Left lung (tissue), 10 donors: ENCODE measurements around the gene TMEM131. TPM values are rescaled to one million over a fixed set of nuclear protein-coding genes. Genes with fewer than 3 reads are reported as not detected.

Experiments
- ATAC-seq: fragments of 200-7000 bp; cut with Tn5 transposase; one replicate; pipeline ENCODE4 v1.9.1; 2020; ENCODE audit warnings: moderate library complexity
- DNase-seq, 4 donors: peaks; one replicate each; pipeline ENCODE4 v3.0.0-alpha.2; 2013 to 2020
- H3K27ac ChIP-seq, 2 donors: fragments of 200-600 bp; sonication (generic) in 1 of 2; one replicate each; pipeline versions ENCODE4 v1.5.0 to v1.8.0; 2020 to 2021
- H3K27me3 ChIP-seq, 2 donors: fragments of 200-600 bp; sonication (generic) in 1 of 2; one replicate each; pipeline versions ENCODE4 v1.5.0 to v1.8.0; 2020 to 2021
- H3K36me3 ChIP-seq, 2 donors: fragments of 200-600 bp; sonication (generic) in 1 of 2; one replicate each; pipeline versions ENCODE4 v1.5.0 to v1.8.0; 2020 to 2021
- H3K4me1 ChIP-seq, 2 donors: fragments of 200-600 bp; one replicate each; pipeline ENCODE4 v1.8.0; 2021
- H3K4me3 ChIP-seq, 2 donors: fragments of 200-600 bp; sonication (generic) in 1 of 2; one replicate each; pipeline versions ENCODE4 v1.5.0 to v1.8.0; 2020 to 2021; ENCODE audit warnings: mild to moderate bottlenecking in 1 of 2
- H3K9me3 ChIP-seq, 2 donors: fragments of 200-600 bp; sonication (generic) in 1 of 2; one replicate each; pipeline versions ENCODE4 v1.5.0 to v1.8.0; 2020 to 2021
- intact Hi-C, 2 donors: fragments of 100-400 bp; cut with DNase I; formaldehyde crosslinking; loops; one replicate each; pipeline versions ENCODE4 v1.11.2 to v1.14.2; 2022
- polyA plus RNA-seq, 6 donors: library from polyadenylated mRNA; unstranded; fragments of 120-200 nt; gene quantifications; one replicate each; pipeline ENCODE4 v1.2.1, GENCODE V29; 2013; ENCODE audit not compliant: insufficient read length in 6 of 6
- total RNA-seq, 2 donors: library from RNA; stranded (reverse); fragmentation: NEBNext Ultra II Directional; extraction: Animal tissue kit (Norgen Biotek cat#: 25700); gene quantifications; one replicate each; pipeline ENCODE4 v1.2.1, GENCODE V29; 2021
- TF ChIP-seq, protein P1 (sequence below), 2 donors: fragments of 200-600 bp; sonication (generic) in 1 of 2; IDR thresholded peaks; one replicate each; pipeline versions ENCODE4 v1.5.0 to v1.8.0; 2021; ENCODE audit warnings: antibody characterized with exemption in 2 of 2
- donor health status: DM: no; HTN: yes; CAD: no.
- donor health status: DM: no; HTN: no; CAD: no.

Gene TMEM131
- total and polyA plus RNA-seq, 8 donors = 43.9 to 52.0 (median 47.8) TPM

DNA sequence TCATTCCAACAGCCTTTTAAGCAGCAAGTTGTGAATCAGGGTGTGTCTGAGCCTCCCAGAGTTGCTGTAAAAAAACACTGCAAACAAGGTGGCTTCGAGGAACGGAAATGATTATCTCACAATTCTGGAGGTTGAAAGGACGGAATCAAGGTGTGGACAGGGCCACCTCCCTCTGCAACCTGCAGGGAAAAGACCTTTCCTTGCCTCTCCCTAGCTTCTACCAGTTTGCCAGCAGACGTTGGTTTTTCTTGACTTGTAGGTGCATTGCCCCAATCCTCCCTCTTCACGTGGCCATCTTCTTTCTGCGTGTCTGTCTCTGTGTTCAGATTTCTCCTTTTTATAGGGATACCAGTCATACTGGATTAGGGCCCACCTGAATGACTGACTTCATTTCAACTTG is 24.8 kb upstream of the TMEM131 start:
- Histone ChIP-seq H3K9me3 (no peaks in the 10 kb centered on the region), H3K4me1 (no peaks in the 10 kb centered on the region), H3K36me3 (no peaks in the 10 kb centered on the region), H3K27ac (no peak overlapping the region), H3K27me3 (no peaks in the 10 kb centered on the region), H3K4me3 (no peak overlapping the region)
- ATAC-seq (no peak), DNase-seq (no peak)
- TF ChIP-seq, protein P1, sequence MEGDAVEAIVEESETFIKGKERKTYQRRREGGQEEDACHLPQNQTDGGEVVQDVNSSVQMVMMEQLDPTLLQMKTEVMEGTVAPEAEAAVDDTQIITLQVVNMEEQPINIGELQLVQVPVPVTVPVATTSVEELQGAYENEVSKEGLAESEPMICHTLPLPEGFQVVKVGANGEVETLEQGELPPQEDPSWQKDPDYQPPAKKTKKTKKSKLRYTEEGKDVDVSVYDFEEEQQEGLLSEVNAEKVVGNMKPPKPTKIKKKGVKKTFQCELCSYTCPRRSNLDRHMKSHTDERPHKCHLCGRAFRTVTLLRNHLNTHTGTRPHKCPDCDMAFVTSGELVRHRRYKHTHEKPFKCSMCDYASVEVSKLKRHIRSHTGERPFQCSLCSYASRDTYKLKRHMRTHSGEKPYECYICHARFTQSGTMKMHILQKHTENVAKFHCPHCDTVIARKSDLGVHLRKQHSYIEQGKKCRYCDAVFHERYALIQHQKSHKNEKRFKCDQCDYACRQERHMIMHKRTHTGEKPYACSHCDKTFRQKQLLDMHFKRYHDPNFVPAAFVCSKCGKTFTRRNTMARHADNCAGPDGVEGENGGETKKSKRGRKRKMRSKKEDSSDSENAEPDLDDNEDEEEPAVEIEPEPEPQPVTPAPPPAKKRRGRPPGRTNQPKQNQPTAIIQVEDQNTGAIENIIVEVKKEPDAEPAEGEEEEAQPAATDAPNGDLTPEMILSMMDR (IDR thresholded peaks at IDR 0.05) = no peak
- intact Hi-C loops = no loop called here

DNA sequence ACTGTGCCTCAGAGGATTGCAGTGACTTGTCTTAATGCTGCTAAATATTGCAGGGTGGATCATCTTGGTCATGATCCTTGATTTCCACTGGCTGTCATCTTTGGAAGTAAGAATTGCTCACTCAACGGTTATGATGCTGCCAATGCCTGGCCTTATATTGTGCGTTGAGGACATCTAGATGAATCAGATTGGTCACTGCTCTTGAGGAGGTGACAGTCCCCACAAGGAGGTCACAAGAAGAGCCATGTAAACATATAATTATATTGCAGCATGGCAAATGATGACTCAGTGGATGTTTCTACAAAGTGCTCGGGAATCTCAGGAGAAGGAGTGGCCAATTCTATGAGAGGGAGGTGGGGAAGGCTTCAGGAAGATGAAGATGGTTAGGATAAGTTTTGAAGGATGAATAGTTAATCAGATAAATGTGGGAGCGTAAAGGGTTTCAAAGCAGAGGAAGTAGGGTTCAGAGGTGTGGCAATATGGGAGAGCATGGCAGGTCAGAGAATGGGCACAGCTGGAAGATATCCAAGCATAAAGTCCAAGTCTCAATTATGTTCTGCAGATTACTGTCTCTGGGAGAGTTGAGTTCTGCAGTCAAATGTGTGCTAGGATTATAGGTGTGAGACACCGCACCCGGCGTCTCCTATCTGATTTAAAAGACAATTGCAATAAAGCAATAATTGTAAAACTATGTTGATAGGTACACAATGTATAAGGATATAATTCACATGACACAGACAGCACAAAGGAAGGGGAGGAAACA is 21.3 kb upstream of the TMEM131 start:
- intact Hi-C loops = no loop called here

DNA sequence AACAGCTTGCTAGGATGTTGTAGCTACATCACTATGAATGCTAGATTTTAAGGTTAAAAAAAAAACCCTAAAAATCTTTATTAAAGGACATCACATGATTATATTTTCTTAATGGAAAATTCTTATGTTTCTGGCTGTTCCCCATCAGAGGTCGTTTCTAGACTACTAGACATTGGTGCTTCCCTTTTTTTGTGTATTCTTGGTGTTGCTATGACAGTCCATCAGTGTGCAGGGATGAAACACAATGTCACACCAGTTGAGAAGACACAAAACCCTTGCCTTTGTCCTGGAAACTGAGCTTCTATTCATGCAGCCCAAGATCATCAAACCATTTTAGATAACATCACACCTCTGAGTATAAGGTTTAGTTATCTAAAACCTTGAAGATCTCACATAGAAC is 19.9 kb upstream of the TMEM131 start:
- no peak for ATAC-seq
- Histone ChIP-seq H3K27me3 (no peaks in the 10 kb centered on the region), H3K4me1 (peaks cover 4 to 8% of the 10 kb centered on the region in 2 donors), H3K36me3 (no peaks in the 10 kb centered on the region), H3K9me3 (no peaks in the 10 kb centered on the region), H3K27ac (no peak overlapping the region), H3K4me3 (no peak overlapping the region)
- no peak for DNase-seq
- TF ChIP-seq, protein P1 (IDR thresholded peaks at IDR 0.05) = no peak
- intact Hi-C loops = no loop called here

More for the DNA sequence above, 21.3 kb upstream of the TMEM131 start:
- Histone ChIP-seq H3K27ac (no peak overlapping the region), H3K4me3 (no peak overlapping the region), H3K36me3 (no peaks in the 10 kb centered on the region), H3K27me3 (no peaks in the 10 kb centered on the region), H3K4me1 (peaks cover 4 to 8% of the 10 kb centered on the region in 2 donors), H3K9me3 (no peaks in the 10 kb centered on the region)
- ATAC-seq (no peak), DNase-seq (no peak)
- TF ChIP-seq, protein P1 (IDR thresholded peaks at IDR 0.05) = no peak

DNA sequence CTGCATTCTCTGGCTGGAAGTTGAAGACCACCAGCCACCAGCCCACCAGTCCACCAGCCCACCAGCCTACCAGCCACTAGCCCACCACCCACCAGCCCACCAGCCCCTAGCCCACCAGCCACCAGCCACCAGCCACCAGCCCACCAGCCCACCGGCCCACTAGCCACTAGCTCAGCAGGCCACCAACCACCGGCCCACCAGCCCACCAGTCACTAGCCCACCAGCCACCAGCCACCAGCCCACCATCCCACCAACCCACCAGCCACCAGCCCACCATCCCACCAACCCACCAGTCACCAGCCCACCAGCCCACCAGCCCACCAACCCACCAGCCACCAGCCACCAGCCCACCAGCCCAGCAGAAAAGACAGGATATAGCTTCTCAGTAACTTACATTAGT is 18.6 kb upstream of the TMEM131 start:
- no peak for DNase-seq
- ATAC-seq = no peak
- TF ChIP-seq, protein P1 (IDR thresholded peaks at IDR 0.05) = no peak
- Histone ChIP-seq H3K4me3 (no peak overlapping the region), H3K9me3 (no peaks in the 10 kb centered on the region), H3K36me3 (no peaks in the 10 kb centered on the region), H3K27ac (no peak overlapping the region), H3K4me1 (peaks cover 4 to 8% of the 10 kb centered on the region in 2 donors), H3K27me3 (no peaks in the 10 kb centered on the region)
- intact Hi-C loops = no loop called here

DNA sequence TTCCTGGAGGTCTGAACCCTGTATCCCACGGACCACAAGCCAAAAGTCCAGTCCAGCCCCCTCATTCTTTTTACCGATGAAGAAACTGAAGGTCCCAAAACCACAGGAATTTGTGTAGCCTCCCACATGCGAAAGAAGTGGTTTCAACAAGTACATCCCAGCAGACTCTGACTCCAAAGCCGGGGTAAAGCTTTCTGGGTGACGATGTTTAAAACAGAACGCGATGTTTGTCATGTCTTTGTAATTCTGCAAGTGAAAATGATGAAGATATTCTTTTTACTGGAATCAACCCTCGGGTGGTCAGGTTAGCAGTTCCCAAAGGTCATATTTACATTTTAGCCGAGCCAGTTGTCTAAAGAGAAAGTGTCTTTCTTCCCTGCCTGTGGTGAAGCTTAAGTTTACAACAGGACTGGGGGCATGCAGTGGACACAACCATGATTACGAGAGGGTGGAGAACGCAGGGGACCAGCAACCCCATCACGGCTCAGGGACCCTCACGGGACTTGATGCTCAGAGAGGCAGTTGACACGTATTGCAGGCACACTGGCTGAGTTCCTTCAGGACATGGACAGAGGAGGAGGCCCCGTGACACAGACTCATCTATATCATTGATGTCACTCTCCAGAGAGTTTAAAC is 17.8 kb upstream of the TMEM131 start:
- intact Hi-C loops = no loop called here
- H3K27ac ChIP-seq = no peak overlapping the region
- H3K27me3 ChIP-seq = no peaks in the 10 kb centered on the region
- H3K4me3 ChIP-seq = no peak overlapping the region
- ATAC-seq (no peak), DNase-seq (no peak)
- TF ChIP-seq, protein P1 (IDR thresholded peaks at IDR 0.05) = no peak
- no peaks in the 10 kb centered on the region for H3K9me3 ChIP-seq
- H3K36me3 ChIP-seq = no peaks in the 10 kb centered on the region
- peaks cover 4 to 8% of the 10 kb centered on the region in 2 donors for H3K4me1 ChIP-seq
